Effector CD4-positive, alpha-beta T cell (primary cell): ENCODE data around the gene SLC17A2.

ENCODE experiments used
- DNase-seq: peaks from one replicate; pipeline ENCODE4 v3.0.0-alpha.2; 2020

The SLC17A2 gene

GRCh38 chr6:25918083-25918683 lies 12.3 kb downstream of the SLC17A2 start:
- DNase-seq: no peak

- DNase-seq: no peak
Observed at GRCh38 chr6:25916789-25917490, 13.6 kb downstream of the SLC17A2 start.

- no peak for DNase-seq
Observed at GRCh38 chr6:25916330-25916729, 14.2 kb downstream of the SLC17A2 start.

DNA sequence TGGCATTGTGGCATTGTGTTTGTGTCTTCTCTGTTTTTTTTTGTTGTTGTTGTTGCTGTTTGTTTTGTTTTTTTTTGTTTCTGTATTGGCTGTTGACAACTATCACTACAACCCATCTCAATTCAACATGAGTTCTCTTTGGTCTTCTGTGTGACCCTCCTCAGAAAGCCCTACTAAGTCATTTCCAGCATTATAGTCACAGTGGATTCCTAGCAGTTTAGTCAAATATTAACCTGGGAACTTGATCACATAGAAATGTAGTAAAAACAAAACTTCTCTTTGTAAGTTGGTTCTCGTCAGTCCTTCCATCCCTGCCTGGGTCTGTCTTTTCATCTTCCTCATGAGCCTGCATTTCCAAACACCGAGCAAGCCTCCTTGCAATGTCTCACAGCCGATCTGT lies 16.8 kb downstream of the SLC17A2 start:
- DNase-seq: no peak

- DNase-seq: no peak
Observed at GRCh38 chr6:25911351-25911750, 19.1 kb downstream of the SLC17A2 start.

DNA sequence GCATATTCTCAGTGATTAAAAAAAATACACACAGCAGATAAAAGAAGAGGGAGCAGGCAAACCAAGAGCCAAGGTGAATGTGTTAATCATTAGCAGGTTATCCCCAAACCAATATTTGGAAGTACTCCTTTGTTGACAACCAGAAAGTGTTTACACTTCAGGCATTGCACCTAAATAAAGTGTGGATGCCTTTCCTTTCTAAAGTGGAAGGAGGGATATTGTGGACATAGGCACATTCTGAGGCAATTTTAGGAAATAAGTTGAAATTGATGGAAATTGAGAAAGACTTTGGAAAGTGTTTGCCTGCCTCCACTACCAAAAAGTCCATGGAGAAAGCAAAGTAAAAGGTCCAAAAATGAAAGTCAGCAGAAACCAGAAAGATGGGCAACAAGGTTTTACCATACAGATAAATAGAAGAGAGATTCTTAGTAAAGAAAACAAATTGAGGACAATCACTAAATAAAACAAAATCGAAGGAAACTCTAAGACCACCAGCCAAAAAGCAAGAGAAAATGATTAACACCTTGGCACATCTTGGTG lies 22.9 kb downstream of the SLC17A2 start:
- no peak for DNase-seq

- DNase-seq: no peak
Observed at GRCh38 chr6:25903467-25904099, 26.9 kb downstream of the SLC17A2 start.

GRCh38 chr6:25902071-25902470 lies 28.4 kb downstream of the SLC17A2 start:
- no peak for DNase-seq

- DNase-seq: no peak
Observed at GRCh38 chr6:25900843-25901242, 29.6 kb downstream of the SLC17A2 start.

DNA sequence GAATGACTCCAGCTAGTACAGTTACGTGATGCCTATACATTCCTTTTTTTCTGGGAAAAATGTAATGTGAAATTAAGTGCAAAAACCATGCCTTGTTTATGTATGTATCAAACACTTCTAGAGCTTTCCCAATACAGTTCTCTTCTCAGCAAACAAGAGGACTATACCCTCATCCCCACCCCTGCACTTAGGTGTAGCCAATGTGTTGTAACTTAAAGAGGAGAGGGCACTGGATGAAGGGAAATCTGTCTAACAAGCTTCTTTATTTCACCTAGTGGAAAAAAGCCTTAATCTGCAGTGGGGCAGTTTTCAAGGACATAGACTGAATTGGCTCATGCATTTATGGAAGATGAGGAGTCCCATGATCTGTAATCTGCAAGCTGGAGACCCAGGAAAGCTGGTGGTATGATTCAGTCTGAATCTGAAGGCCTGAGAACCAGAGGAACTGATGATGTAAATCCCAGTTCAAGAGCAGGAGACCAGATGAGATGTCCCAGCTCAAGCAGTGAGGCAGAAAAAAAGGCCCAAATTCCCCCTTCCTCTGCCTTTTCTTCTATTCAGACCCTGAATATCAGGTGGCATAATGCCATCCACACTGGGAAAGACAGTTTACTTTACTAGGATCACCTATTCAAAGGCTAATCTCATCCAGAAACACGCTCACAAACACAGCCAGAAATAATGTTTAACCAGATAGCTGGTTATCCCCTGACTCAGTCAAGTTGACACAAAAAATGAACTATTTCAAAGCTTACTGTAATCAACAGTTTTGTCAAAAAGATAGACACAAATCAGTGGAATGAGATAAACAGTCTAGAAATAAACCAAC lies 30.7 kb downstream of the SLC17A2 start:
- DNase-seq: no peak

GRCh38 chr6:25899123-25899522 lies 31.4 kb downstream of the SLC17A2 start:
- no peak for DNase-seq

DNA sequence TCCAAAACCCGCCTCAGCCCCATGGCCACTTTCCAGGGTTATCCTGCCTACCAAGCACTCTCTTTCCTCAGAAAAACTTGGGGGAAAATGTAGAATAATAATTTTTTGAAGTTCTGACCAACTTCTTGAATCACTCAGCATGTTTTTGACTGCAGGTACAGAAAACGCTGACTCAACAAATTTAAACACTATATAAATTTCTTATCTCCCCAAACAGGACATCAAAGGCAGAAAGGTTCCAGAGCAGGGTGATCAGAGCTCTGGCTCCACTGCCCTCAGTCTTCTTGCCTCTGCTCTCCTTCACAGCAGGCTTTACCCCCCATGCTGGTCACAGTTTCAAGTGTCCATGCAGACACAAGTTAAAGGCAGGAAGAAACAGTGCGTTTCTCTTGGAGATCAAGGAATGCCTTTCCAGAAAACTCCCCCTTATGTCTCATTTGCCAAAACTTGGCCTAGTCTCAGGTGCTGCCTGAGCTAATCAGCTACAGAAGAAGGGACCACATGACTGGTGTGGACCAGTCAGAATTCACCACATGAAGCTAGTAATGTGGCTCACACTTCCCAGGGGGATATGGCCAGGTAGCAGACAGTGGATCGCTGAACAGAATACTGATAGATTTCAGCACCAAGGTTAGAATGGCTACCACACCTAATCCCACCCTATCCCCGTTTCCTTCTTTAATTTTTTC lies 32.1 kb downstream of the SLC17A2 start:
- DNase-seq: no peak

DNA sequence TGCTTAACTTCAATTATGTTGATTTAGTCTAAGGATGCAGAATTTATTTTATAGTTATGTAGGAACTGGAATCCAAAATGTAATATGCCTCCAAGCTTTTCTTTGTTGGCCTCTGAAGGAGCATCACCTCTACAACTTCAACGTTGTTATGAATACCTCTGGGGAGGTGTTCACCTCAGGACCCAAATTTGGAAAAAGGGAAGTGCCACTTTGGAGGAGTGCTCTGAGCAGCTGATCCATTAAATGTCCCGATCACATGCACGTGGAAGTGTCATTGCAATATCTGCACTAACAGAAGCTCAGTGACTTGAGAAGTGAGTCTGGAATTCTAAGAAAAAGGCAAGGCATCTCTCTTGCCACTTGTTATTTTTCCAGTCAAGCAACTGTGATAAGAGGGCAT lies 34.2 kb downstream of the SLC17A2 start:
- DNase-seq: no peak

- DNase-seq: no peak
Observed at GRCh38 chr6:25895771-25896170, 34.7 kb downstream of the SLC17A2 start.

DNA sequence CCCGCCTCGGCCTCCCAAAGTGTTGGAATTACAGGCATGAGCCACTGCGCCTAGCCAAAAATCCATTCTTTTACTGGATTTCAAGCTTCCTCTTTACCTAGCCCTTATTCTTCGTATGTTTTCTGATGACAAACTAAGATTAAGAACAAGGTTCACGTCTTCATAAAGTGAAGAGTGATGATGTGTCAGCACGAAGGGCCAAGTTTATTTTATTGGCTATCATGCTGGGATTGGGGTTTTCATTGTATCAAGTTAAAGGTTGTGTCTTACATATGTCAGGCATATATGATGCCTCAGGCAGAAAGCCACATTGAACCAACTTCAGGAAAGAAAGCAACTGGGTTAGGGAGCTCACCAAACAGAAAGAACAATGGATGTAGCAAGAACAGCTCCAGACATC lies 36.7 kb downstream of the SLC17A2 start:
- DNase-seq: no peak

- DNase-seq: no peak
Observed at GRCh38 chr6:25892877-25893276, 37.6 kb downstream of the SLC17A2 start.

DNA sequence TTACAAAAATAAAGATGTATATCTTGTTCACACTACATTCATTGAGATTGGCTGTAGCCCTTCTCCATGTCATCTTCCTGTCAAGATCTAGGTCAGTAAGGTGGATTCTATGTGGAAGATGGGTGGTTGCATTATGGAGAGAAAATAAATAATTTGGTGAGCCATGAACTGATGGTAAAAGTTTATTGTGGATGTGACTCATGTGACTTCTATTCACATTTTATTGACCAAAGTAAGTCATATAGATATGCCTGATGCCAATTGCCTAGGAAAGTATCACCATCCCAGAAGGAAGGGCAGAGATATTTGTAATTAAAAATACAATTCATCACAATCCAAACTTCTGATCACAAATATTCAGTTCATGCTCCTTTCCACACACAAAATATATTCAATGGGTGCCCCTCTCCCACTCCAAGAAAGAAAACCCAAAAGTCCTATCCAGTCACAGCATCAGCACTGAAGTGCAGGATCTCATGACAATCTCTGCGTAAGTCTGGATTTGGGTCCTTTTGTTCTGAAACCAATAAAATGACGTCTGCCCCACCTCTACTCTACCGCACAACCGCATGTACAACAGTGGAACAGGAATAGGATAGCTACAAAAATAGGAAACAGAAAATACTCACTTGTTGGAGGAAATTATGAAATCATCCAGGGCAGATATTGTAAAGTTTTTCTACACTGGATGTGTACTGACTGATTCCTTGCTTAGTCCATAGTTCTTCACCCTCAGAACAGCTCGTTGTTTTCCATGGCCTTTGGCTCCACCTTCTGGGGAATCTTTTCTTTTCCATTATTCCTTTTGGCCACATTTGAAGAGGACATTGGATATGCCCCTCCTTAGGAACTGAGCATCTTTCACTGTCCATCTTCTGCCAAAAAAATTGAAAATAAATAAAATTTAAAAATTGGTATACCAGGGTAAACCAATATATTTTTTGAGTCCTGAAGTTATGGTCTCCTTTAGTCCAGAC lies 40.3 kb downstream of the SLC17A2 start:
- DNase-seq: no peak

DNA sequence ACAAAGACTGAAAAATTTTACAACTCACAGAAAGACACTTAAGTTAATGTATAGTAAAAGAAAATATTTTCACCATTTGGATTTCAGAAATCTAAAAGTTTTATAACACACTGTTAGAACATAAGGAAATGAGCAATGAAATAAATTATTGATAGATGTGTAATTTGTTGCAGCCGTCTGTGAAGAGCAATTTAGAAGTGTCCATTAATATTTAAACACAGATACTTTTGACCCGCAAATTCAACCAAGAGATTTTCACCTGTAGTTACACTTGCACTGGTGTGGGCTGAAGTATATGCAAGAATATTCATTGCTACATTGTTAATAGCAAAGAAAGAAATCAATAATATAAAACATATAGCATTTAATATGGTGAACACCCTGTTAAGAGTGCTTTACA lies 41.9 kb downstream of the SLC17A2 start:
- DNase-seq: no peak

DNA sequence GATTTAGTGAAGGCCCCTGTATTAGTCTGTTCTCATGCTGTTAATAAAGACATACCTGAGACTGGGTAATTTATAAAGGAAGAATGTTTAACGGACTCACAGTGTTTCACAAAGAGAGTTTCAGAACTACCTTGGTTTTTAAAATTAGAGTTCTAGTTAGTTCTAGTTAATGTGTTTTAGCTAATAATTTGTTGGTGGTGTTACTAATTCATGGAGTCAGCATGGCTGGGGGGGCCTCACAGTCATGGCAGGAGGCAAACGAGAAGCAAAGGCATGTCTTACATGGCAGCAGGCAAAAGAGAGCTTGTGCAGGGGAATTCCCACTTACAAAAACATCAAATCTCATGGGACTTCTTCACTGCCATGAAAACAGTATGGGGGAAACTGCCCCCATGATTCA lies 44.4 kb downstream of the SLC17A2 start:
- no peak for DNase-seq

- no peak for DNase-seq
Observed at GRCh38 chr6:25883991-25884390, 46.5 kb downstream of the SLC17A2 start.

GRCh38 chr6:25883536-25883935 lies 47.0 kb downstream of the SLC17A2 start:
- no peak for DNase-seq
